Ascending aorta (tissue), 2 donors: ENCODE data around the gene PARP8. TPM values are rescaled to one million over a fixed set of nuclear protein-coding genes. Genes with fewer than 3 reads are reported as not detected.

ENCODE experiments used
- DNase-seq, 2 donors: peaks; one replicate each; pipeline ENCODE4 v3.0.0-alpha.2; 2019; ENCODE audit warnings: low spot score in 2 of 2
- H3K27ac ChIP-seq, 2 donors: fragments of 200-600 bp; sonication (generic); one replicate each; pipeline ENCODE4 v1.5.1; 2016 to 2017; ENCODE audit warnings: mild to moderate bottlenecking in 1 of 2
- H3K27me3 ChIP-seq: fragments of 200-600 bp; sonication (generic); one replicate; pipeline ENCODE4 v1.5.1; 2017
- H3K36me3 ChIP-seq, 2 donors: fragments of 200-600 bp; sonication (generic); one replicate each; pipeline ENCODE4 v1.5.1; 2016
- H3K4me1 ChIP-seq, 2 donors: fragments of 200-600 bp; sonication (generic); one replicate each; pipeline ENCODE4 v1.5.1; 2016 to 2017; ENCODE audit warnings: mild to moderate bottlenecking in 1 of 2
- H3K4me3 ChIP-seq, 2 donors: fragments of 200-600 bp; sonication (generic); one replicate each; pipeline ENCODE4 v1.5.1; 2016 to 2017; ENCODE audit warnings: mild to moderate bottlenecking in 1 of 2
- H3K9me3 ChIP-seq, 2 donors: fragments of 200-600 bp; sonication (generic); one replicate each; pipeline ENCODE4 v1.5.1; 2016
- CTCF ChIP-seq, 3 experiments: fragments of 200-600 bp in 2 of 3; fragments of 450-650 bp in 1 of 3; sonication (generic) in 2 of 3; IDR thresholded peaks; one replicate each; pipeline ENCODE4 v1.5.1; 2016 to 2019; ENCODE audit warnings: antibody characterized with exemption in 3 of 3, mild to moderate bottlenecking in 1 of 3, moderate library complexity in 1 of 3
- intact Hi-C: fragments of 100-400 bp; cut with DNase I; formaldehyde crosslinking; loops from one replicate; pipeline ENCODE4 v1.15.1; 2023
- total RNA-seq: library from RNA; depleted of rRNA; stranded (reverse); fragments of >200 nt; gene quantifications from one replicate; pipeline ENCODE4 v1.1.0, GENCODE V29; 2016

Gene PARP8
- total RNA-seq, 1 donor from 2014 or later: 5.6 TPM

- intact Hi-C loops: no loop called here
- Histone ChIP-seq H3K36me3 (no peaks in the 10 kb centered on the region), H3K4me1 (peaks cover 0 to 4% of the 10 kb centered on the region in 2 donors), H3K27me3 (no peaks in the 10 kb centered on the region), H3K27ac (no peak overlapping the region), H3K4me3 (no peak overlapping the region), H3K9me3 (no peaks in the 10 kb centered on the region)
- no peak for DNase-seq
- no peak for TF ChIP-seq CTCF (IDR thresholded peaks at IDR 0.05)
Measured at GRCh38 chr5:50715001-50715400, 48.6 kb downstream of the PARP8 start.

GRCh38 chr5:50716134-50716533 lies 49.7 kb downstream of the PARP8 start:
- TF ChIP-seq CTCF (IDR thresholded peaks at IDR 0.05): no peak
- H3K9me3 ChIP-seq: no peaks in the 10 kb centered on the region
- peaks cover 0 to 2% of the 10 kb centered on the region in 2 donors for H3K4me1 ChIP-seq
- DNase-seq: no peak
- H3K4me3 ChIP-seq: no peak overlapping the region
- H3K36me3 ChIP-seq: no peaks in the 10 kb centered on the region
- intact Hi-C loops: no loop called here
- H3K27ac ChIP-seq: no peak overlapping the region
- no peaks in the 10 kb centered on the region for H3K27me3 ChIP-seq

GRCh38 chr5:50717651-50718050 lies 51.2 kb downstream of the PARP8 start:
- no peaks in the 10 kb centered on the region for H3K9me3 ChIP-seq
- no peak for TF ChIP-seq CTCF (IDR thresholded peaks at IDR 0.05)
- H3K36me3 ChIP-seq: no peaks in the 10 kb centered on the region
- DNase-seq: no peak
- H3K27me3 ChIP-seq: no peaks in the 10 kb centered on the region
- no peak overlapping the region for H3K27ac ChIP-seq
- intact Hi-C loops: no loop called here
- H3K4me1 ChIP-seq: peaks cover 0 to 3% of the 10 kb centered on the region in 2 donors
- no peak overlapping the region for H3K4me3 ChIP-seq

- peaks cover 0 to 3% of the 10 kb centered on the region in 2 donors for H3K4me1 ChIP-seq
- intact Hi-C loops: no loop called here
- H3K27me3 ChIP-seq: no peaks in the 10 kb centered on the region
Measured at GRCh38 chr5:50720061-50720710, 53.7 kb downstream of the PARP8 start.

GRCh38 chr5:50722223-50722622 lies 55.8 kb downstream of the PARP8 start:
- intact Hi-C loops: no loop called here
- no peak overlapping the region for H3K27ac ChIP-seq

More at GRCh38 chr5:50720061-50720710, 53.7 kb downstream of the PARP8 start:
- H3K9me3 ChIP-seq: no peaks in the 10 kb centered on the region
- no peaks in the 10 kb centered on the region for H3K36me3 ChIP-seq
- H3K4me3 ChIP-seq: no peak overlapping the region
- TF ChIP-seq CTCF (IDR thresholded peaks at IDR 0.05): no peak
- no peak overlapping the region for H3K27ac ChIP-seq
- DNase-seq: no peak

More at GRCh38 chr5:50722223-50722622, 55.8 kb downstream of the PARP8 start:
- DNase-seq: no peak
- H3K9me3 ChIP-seq: no peaks in the 10 kb centered on the region
- H3K27me3 ChIP-seq: no peaks in the 10 kb centered on the region
- no peaks in the 10 kb centered on the region for H3K36me3 ChIP-seq
- no peak overlapping the region for H3K4me3 ChIP-seq
- peaks cover 0 to 9% of the 10 kb centered on the region in 2 donors for H3K4me1 ChIP-seq
- TF ChIP-seq CTCF (IDR thresholded peaks at IDR 0.05): no peak
